ENCODE results near the gene LIX1L.

The LIX1L gene

DNA sequence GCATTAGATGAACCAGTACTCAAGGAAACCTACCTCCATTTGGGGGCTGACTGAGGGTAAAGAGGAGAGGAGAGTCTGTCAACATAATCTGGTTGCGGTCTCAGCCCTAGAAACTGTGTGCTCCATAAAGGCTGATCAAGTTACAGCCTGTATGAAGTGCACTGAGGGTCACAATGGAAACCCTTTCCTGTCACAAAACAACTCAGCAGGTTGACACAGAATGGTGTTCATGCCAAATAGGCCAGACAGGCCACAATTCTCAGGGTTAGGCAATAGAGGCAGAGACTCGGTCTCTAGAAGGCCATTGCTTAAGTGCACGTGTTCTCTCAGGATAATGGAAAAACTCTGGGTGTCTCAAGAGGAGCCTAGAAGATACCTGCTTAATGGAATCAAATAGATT, 68.1 kb downstream of the LIX1L start:
- H3K4me3 ChIP-seq (ENCODE audit: low read depth, low read length): no peak overlapping the region
- H3K4me1 ChIP-seq: peaks cover 5% of the 10 kb centered on the region
- H3K27me3 ChIP-seq (ENCODE audit: control insufficient read depth, insufficient read depth, low read length): no peaks in the 10 kb centered on the region
- no peaks in the 10 kb centered on the region for H3K9me3 ChIP-seq (ENCODE audit: control insufficient read depth, low read length)
- H3K36me3 ChIP-seq (ENCODE audit: control insufficient read depth, insufficient read depth, low read length): no peaks in the 10 kb centered on the region
- no peak overlapping the region for H2AFZ ChIP-seq
- TF ChIP-seq, protein P1, sequence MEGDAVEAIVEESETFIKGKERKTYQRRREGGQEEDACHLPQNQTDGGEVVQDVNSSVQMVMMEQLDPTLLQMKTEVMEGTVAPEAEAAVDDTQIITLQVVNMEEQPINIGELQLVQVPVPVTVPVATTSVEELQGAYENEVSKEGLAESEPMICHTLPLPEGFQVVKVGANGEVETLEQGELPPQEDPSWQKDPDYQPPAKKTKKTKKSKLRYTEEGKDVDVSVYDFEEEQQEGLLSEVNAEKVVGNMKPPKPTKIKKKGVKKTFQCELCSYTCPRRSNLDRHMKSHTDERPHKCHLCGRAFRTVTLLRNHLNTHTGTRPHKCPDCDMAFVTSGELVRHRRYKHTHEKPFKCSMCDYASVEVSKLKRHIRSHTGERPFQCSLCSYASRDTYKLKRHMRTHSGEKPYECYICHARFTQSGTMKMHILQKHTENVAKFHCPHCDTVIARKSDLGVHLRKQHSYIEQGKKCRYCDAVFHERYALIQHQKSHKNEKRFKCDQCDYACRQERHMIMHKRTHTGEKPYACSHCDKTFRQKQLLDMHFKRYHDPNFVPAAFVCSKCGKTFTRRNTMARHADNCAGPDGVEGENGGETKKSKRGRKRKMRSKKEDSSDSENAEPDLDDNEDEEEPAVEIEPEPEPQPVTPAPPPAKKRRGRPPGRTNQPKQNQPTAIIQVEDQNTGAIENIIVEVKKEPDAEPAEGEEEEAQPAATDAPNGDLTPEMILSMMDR (IDR thresholded peaks at IDR 0.05): no peak
- H3K4me2 ChIP-seq (ENCODE audit: low read length): no peak overlapping the region
- H3K27ac ChIP-seq: no peak overlapping the region
- H3K79me2 ChIP-seq: no peaks in the 10 kb centered on the region
- no peak overlapping the region for H3K9ac ChIP-seq

DNA sequence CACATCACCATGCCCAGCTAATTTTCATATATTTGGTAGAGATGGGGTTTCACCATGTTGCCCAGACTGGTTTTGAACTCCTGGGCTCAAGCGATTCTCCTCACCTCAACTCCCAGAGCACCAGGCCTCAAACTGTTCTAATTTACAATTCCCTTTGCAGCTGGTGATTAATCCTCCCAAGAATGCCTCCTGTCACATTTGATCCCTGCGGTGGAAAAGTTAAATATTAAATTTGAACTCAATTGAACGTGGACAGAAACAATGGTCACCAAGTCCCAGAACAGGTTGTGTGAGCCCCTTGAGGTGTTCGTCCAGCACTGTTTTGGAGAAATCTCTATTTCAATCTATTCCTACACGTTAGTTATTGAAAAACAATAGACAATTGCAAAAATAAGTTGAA, 70.2 kb downstream of the LIX1L start:
- Histone ChIP-seq H3K9me3 (ENCODE audit: control insufficient read depth, low read length) (no peaks in the 10 kb centered on the region), H3K4me1 (peaks cover 3% of the 10 kb centered on the region), H2AFZ (no peak overlapping the region), H3K27me3 (ENCODE audit: control insufficient read depth, insufficient read depth, low read length) (no peaks in the 10 kb centered on the region), H3K79me2 (no peaks in the 10 kb centered on the region), H3K4me2 (ENCODE audit: low read length) (no peak overlapping the region), H3K9ac (no peak overlapping the region), H3K27ac (no peak overlapping the region), H3K4me3 (ENCODE audit: low read depth, low read length) (no peak overlapping the region), H3K36me3 (ENCODE audit: control insufficient read depth, insufficient read depth, low read length) (no peaks in the 10 kb centered on the region)
- TF ChIP-seq, protein P1 (IDR thresholded peaks at IDR 0.05): no peak

DNA sequence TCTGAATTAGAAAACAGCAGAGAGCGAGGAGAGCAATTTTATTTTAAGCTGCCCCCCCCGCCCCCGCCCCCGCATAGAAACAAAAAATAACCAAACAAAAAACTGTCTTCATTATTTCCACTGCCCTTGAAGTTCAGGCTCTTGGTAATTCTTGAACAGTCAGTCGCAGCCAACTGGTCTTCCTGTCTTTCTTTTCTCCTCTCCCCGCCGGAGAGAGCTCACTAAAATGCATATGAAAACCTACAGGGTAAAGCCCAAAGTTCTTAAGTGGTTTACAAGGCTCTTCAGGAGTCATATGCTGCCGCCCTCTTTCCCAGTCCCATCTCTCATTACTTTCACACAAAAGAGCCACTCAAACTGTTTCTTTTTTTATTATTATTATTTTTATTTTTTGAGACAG, 71.0 kb downstream of the LIX1L start:
- Histone ChIP-seq H3K36me3 (ENCODE audit: control insufficient read depth, insufficient read depth, low read length) (no peaks in the 10 kb centered on the region), H3K9ac (no peak overlapping the region), H3K27me3 (ENCODE audit: control insufficient read depth, insufficient read depth, low read length) (no peaks in the 10 kb centered on the region), H3K9me3 (ENCODE audit: control insufficient read depth, low read length) (no peaks in the 10 kb centered on the region), H3K79me2 (no peaks in the 10 kb centered on the region), H3K27ac (no peak overlapping the region), H2AFZ (no peak overlapping the region), H3K4me1 (no peaks in the 10 kb centered on the region), H3K4me2 (ENCODE audit: low read length) (no peak overlapping the region), H3K4me3 (ENCODE audit: low read depth, low read length) (no peak overlapping the region)
- TF ChIP-seq, protein P1 (IDR thresholded peaks at IDR 0.05): no peak

DNA sequence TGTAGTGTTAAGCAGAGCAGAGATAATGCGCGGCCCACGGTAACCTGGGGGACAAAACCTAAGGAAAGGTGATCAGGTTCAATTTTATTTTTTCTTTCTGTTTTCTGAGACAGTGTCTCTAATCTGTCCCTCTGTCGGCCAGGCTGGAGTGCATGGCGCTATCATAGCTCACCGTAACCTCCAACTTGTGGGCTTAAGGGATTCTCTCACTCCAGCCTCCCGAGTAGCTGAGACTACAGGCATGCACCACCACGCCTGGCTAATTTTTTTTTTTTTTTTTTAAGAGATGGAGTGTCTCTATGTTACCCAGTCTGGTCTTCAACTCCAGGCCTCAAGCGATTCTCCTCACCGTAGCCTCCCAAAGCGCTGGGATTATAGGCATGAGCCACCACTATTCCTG, 71.4 kb downstream of the LIX1L start:
- Histone ChIP-seq H3K9ac (no peak overlapping the region), H3K79me2 (no peaks in the 10 kb centered on the region), H2AFZ (peak overlapping the region; percentile 70), H3K27ac (no peak overlapping the region), H3K36me3 (ENCODE audit: control insufficient read depth, insufficient read depth, low read length) (no peaks in the 10 kb centered on the region), H3K4me3 (ENCODE audit: low read depth, low read length) (peak overlapping the region; percentile 59), H3K4me2 (ENCODE audit: low read length) (peak overlapping the region; percentile 91), H3K27me3 (ENCODE audit: control insufficient read depth, insufficient read depth, low read length) (no peaks in the 10 kb centered on the region), H3K4me1 (no peaks in the 10 kb centered on the region), H3K9me3 (ENCODE audit: control insufficient read depth, low read length) (no peaks in the 10 kb centered on the region)
- TF ChIP-seq, protein P1 (IDR thresholded peaks at IDR 0.05): no peak

DNA sequence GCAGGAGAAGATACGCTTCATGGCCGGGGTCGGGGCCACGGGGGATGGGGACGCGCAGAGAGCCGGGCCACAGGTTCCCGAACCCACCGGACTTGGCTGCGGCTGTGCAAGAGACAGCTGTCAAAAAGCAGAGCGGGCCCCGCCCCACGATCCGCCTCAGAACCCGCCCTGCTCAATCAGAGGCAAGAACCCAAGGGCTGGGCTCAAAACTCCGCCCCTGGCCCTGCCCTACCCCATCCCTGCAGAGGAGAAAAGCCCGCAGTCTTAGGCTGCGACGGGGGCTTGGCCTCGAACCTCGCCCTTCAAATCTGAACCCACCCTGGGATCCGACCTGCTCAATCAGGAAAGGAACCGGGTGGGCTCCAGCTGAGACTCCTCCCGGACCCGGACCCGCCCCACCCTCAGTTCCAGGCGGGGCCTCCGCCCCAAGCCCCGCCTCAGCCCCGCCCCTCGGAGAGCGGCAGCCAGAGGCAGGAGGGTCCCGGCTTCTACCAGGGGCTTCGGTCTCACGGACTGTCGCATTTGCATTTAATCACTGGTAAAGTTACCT, 72.0 kb downstream of the LIX1L start, which contains the start of gene ANKRD35:
Gene ANKRD35 (minus strand): TSS at position 129 of the 550 bp plus-strand sequence. CDS start 108 bp downstream, at position 21.
- Histone ChIP-seq H3K9ac (no peak within 1 kb of the TSS), H2AFZ (peak within 1 kb of the TSS; percentile 70), H3K79me2 (no peaks in the 10 kb centered on the region), H3K27me3 (ENCODE audit: control insufficient read depth, insufficient read depth, low read length) (no peaks in the 10 kb centered on the region), H3K36me3 (ENCODE audit: control insufficient read depth, insufficient read depth, low read length) (no peaks in the 10 kb centered on the region), H3K9me3 (ENCODE audit: control insufficient read depth, low read length) (no peaks in the 10 kb centered on the region), H3K4me1 (no peaks in the 10 kb centered on the region), H3K27ac (no peak within 1 kb of the TSS), H3K4me2 (ENCODE audit: low read length) (peak within 1 kb of the TSS; percentile 91), H3K4me3 (ENCODE audit: low read depth, low read length) (peak within 1 kb of the TSS; percentile 59)
- TF ChIP-seq, protein P1 (IDR thresholded peaks at IDR 0.05): no peak
